IMR-90 (cell line): ENCODE results near the gene BRF1. TPM values are rescaled to one million over a fixed set of nuclear protein-coding genes. Genes with fewer than 3 reads are reported as not detected.
A peak's percentile ranks its signal among the peaks of the same experiment; 100 is the strongest.

Source experiments
- ATAC-seq: fragments of 200-7000 bp; cut with Tn5 transposase; 2 replicates; pipeline ENCODE4 v1.9.1; 2020; ENCODE audit warnings: low read depth, mild to moderate bottlenecking, moderate library complexity
- BruUV-seq: library from RNA; stranded (reverse); fragments of 400-500 nt; replicated peaks from 2 replicates; lab custom pipeline; 2021; lab: Mats Ljungman, UMichigan
- CTCF ChIA-PET: fragments of 300-600 bp; formaldehyde crosslinking; extraction: SDS; loops from one replicate; lab custom pipeline; 2021; ENCODE audit warnings: antibody characterized with exemption; lab: Yijun Ruan, JAX
- POLR2A ChIA-PET: fragments of 300-600 bp; sonication (Branson Sonifier 250); formaldehyde crosslinking; loops from one replicate; lab custom pipeline; 2022; ENCODE audit warnings: antibody characterized with exemption; ENCODE audit not compliant: unreplicated experiment; lab: Charles Lee
- DNase-seq: peaks from one replicate; pipeline ENCODE4 v3.0.0; 2013
- H2AFZ ChIP-seq: replicated peaks from 2 replicates; pipeline ENCODE3; 2013; ENCODE audit warnings: low read length, mild to moderate bottlenecking; ENCODE audit not compliant: poor library complexity
- H2AK5ac ChIP-seq: 2 replicates; pipeline ENCODE4 v1.6.1; 2013; ENCODE audit warnings: low read depth, low read length, inconsistent platforms
- H2AK9ac ChIP-seq: replicated peaks from 2 replicates; pipeline ENCODE3; 2013; ENCODE audit warnings: mild to moderate bottlenecking, low read depth, low read length, moderate library complexity; ENCODE audit not compliant: poor library complexity
- H2BK120ac ChIP-seq: 2 replicates; pipeline ENCODE4 v1.6.1; 2013; ENCODE audit warnings: low read depth, low read length, inconsistent platforms
- H2BK15ac ChIP-seq: 3 replicates; pipeline ENCODE4 v1.6.1; 2013; ENCODE audit warnings: low read depth, low read length, inconsistent platforms
- H2BK20ac ChIP-seq: 2 replicates; pipeline ENCODE4 v1.6.1; 2013; ENCODE audit warnings: low read depth, mild to moderate bottlenecking, inconsistent platforms, low read length, moderate library complexity
- H2BK5ac ChIP-seq: 2 replicates; pipeline ENCODE4 v1.6.1; 2013; ENCODE audit warnings: mild to moderate bottlenecking, low read depth, low read length, inconsistent platforms; ENCODE audit not compliant: poor library complexity, severe bottlenecking
- H3K14ac ChIP-seq: replicated peaks from 2 replicates; pipeline ENCODE4 v1.6.1; 2013; ENCODE audit warnings: low read depth, low read length, inconsistent platforms
- H3K18ac ChIP-seq: 2 replicates; pipeline ENCODE4 v1.6.1; 2013; ENCODE audit warnings: low read depth, low read length, control low read depth
- H3K23ac ChIP-seq: 2 replicates; pipeline ENCODE4 v1.6.1; 2013; ENCODE audit warnings: low read depth, low read length, inconsistent platforms
- H3K27ac ChIP-seq: 2 replicates; pipeline ENCODE4 v1.5.1; 2013; ENCODE audit warnings: mild to moderate bottlenecking, control low read depth, low read length; ENCODE audit not compliant: insufficient read depth
- H3K27me3 ChIP-seq: 2 replicates; pipeline ENCODE4 v1.6.1; 2013; ENCODE audit warnings: low read length; ENCODE audit not compliant: control insufficient read depth, insufficient read depth
- H3K36me3 ChIP-seq: 2 replicates; pipeline ENCODE4 v1.6.1; 2013; ENCODE audit warnings: low read length, mixed read lengths; ENCODE audit not compliant: control insufficient read depth, insufficient read depth
- H3K4ac ChIP-seq: 2 replicates; pipeline ENCODE4 v1.6.1; 2013; ENCODE audit warnings: low read depth, low read length, inconsistent platforms
- H3K4me1 ChIP-seq: 2 replicates; pipeline ENCODE4 v1.6.1; 2013; ENCODE audit warnings: low read length, mixed read lengths; ENCODE audit not compliant: control insufficient read depth, insufficient read depth
- H3K4me2 ChIP-seq: 2 replicates; pipeline ENCODE4 v1.6.1; 2013; ENCODE audit warnings: low read depth, mild to moderate bottlenecking, control low read depth, low read length, moderate library complexity
- H3K4me3 ChIP-seq: 2 replicates; pipeline ENCODE4 v1.5.1; 2013; ENCODE audit warnings: low read depth, mild to moderate bottlenecking, control low read depth, low read length, moderate library complexity; ENCODE audit not compliant: insufficient read depth
- H3K56ac ChIP-seq: 2 replicates; pipeline ENCODE4 v1.6.1; 2013; ENCODE audit warnings: low read length, inconsistent platforms; ENCODE audit not compliant: insufficient read depth; ENCODE audit errors: extremely low read depth
- H3K79me1 ChIP-seq, 2 experiments: 2 replicates each; pipeline ENCODE4 v1.6.1; 2013; ENCODE audit warnings: low read length in 2 of 2, inconsistent platforms in 1 of 2, low read depth in 1 of 2
- H3K9ac ChIP-seq: 2 replicates; pipeline ENCODE4 v1.6.1; 2013; ENCODE audit warnings: low read depth, low read length, control low read depth
- H3K9me1 ChIP-seq: 2 replicates; pipeline ENCODE4 v1.6.1; 2013; ENCODE audit warnings: low read length, inconsistent platforms; ENCODE audit not compliant: insufficient read depth
- H3K9me3 ChIP-seq: 2 replicates; pipeline ENCODE4 v1.6.1; 2013; ENCODE audit warnings: low read length; ENCODE audit not compliant: control insufficient read depth, insufficient read depth
- H4K20me1 ChIP-seq: 2 replicates; pipeline ENCODE4 v1.6.1; 2013; ENCODE audit warnings: low read length, inconsistent platforms; ENCODE audit not compliant: insufficient read depth
- H4K5ac ChIP-seq: 2 replicates; pipeline ENCODE4 v1.6.1; 2013; ENCODE audit warnings: mild to moderate bottlenecking, low read depth, low read length, control low read depth
- H4K8ac ChIP-seq, 2 experiments: 2 replicates each; pipeline ENCODE4 v1.6.1; 2013; ENCODE audit warnings: low read depth in 2 of 2, low read length in 2 of 2, control low read depth in 1 of 2, inconsistent platforms in 1 of 2
- H4K91ac ChIP-seq: 2 replicates; pipeline ENCODE4 v1.6.1; 2013; ENCODE audit warnings: low read depth, low read length, inconsistent platforms; ENCODE audit not compliant: insufficient read depth
- BHLHE40 ChIP-seq: fragments of 150-350 bp; IDR thresholded peaks from 2 replicates; pipeline ENCODE4 v1.6.1; 2016; ENCODE audit warnings: mild to moderate bottlenecking, low read depth, low read length
- CEBPB ChIP-seq: IDR thresholded peaks from 2 replicates; pipeline ENCODE4 v1.6.1; 2012; ENCODE audit warnings: low read depth, low read length, improper control_type of control experiment
- CHD1 ChIP-seq: IDR thresholded peaks from 2 replicates; pipeline ENCODE4 v1.6.1; 2012; ENCODE audit warnings: low read depth, low read length, improper control_type of control experiment
- CTCF ChIP-seq: conservative IDR thresholded peaks from 2 replicates; pipeline ENCODE4 v1.5.1; 2012; ENCODE audit warnings: mild to moderate bottlenecking, low read depth, low read length, improper control_type of control experiment
- ELK1 ChIP-seq: fragments of 150-350 bp; IDR thresholded peaks from 2 replicates; pipeline ENCODE4 v1.6.1; 2016; ENCODE audit warnings: low read depth, mild to moderate bottlenecking, low read length, moderate library complexity, borderline replicate concordance
- FOS ChIP-seq: fragments of 150-350 bp; IDR thresholded peaks from 2 replicates; pipeline ENCODE4 v1.6.1; 2016; ENCODE audit warnings: low read depth, low read length
- MAFK ChIP-seq: IDR thresholded peaks from 2 replicates; pipeline ENCODE4 v1.6.1; 2012; ENCODE audit warnings: low read depth, low read length, improper control_type of control experiment
- MAZ ChIP-seq: IDR thresholded peaks from 2 replicates; pipeline ENCODE4 v1.6.1; 2012; ENCODE audit warnings: low read depth, mild to moderate bottlenecking, low read length, improper control_type of control experiment, moderate library complexity, borderline replicate concordance
- MXI1 ChIP-seq: IDR thresholded peaks from 2 replicates; pipeline ENCODE4 v1.6.1; 2012; ENCODE audit warnings: low read depth, mild to moderate bottlenecking, low read length, moderate library complexity, borderline replicate concordance
- NFE2L2 ChIP-seq: fragments of 150-350 bp; IDR thresholded peaks from 2 replicates; pipeline ENCODE4 v1.6.1; 2016; ENCODE audit warnings: low read depth, mild to moderate bottlenecking, low read length
- POLR2A ChIP-seq: IDR thresholded peaks from 2 replicates; pipeline ENCODE4 v1.6.1; 2012; ENCODE audit warnings: mild to moderate bottlenecking, low read depth, low read length
- RAD21 ChIP-seq: IDR thresholded peaks from 2 replicates; pipeline ENCODE4 v1.6.1; 2012; ENCODE audit warnings: low read length, improper control_type of control experiment
- RCOR1 ChIP-seq: IDR thresholded peaks from 2 replicates; pipeline ENCODE4 v1.6.1; 2012; ENCODE audit warnings: mild to moderate bottlenecking, low read length, improper control_type of control experiment; ENCODE audit not compliant: insufficient replicate concordance
- RFX5 ChIP-seq: IDR thresholded peaks from 2 replicates; pipeline ENCODE4 v1.8.0; 2012; ENCODE audit warnings: low read depth, mild to moderate bottlenecking, low read length, moderate library complexity
- SMC3 ChIP-seq: fragments of 150-350 bp; IDR thresholded peaks from 2 replicates; pipeline ENCODE4 v1.6.1; 2016; ENCODE audit warnings: low read depth, mild to moderate bottlenecking, antibody characterized with exemption, low read length, moderate library complexity
- USF2 ChIP-seq: fragments of 150-350 bp; IDR thresholded peaks from 2 replicates; pipeline ENCODE4 v1.6.1; 2017; ENCODE audit warnings: mild to moderate bottlenecking, antibody characterized with exemption, low read length, low read depth
- WGBS, 2 experiments: methylation state at CpG; one replicate each; pipeline versions ENCODE4 v1.1.5 to v1.1.7; 2013; ENCODE audit warnings: missing lambda C conversion rate in 2 of 2; ENCODE audit not compliant: insufficient read length in 1 of 2; ENCODE audit errors: extremely low coverage in 2 of 2; 5-methylcytosine and 5-hydroxymethylcytosine counted together
- dilution Hi-C: fragments of 300-500 bp; cut with HindIII; formaldehyde crosslinking; loops from one replicate; pipeline ENCODE4 v1.14.3; 2018; ENCODE audit warnings: low sequenced_read_pairs; ENCODE audit not compliant: unreplicated experiment
- in situ Hi-C: fragments of 300-500 bp; cut with MboI; formaldehyde crosslinking; loops from 3 replicates; pipeline ENCODE4 v1.14.3; 2019; ENCODE audit warnings: low sequenced_read_pairs, inconsistent platforms, mixed read lengths
- intact Hi-C: fragments of 100-400 bp; cut with micrococcal nuclease; formaldehyde crosslinking; loops from 2 replicates; pipeline ENCODE4 v1.10.0; 2022
- polyA plus RNA-seq, 3 experiments: library from polyadenylated mRNA; depleted of rRNA; stranded (reverse); fragments of >200 nt; gene quantifications; 2 replicates each; pipeline ENCODE4 v1.2.3, GENCODE V29; 2012; ENCODE audit warnings: low replicate concordance in 1 of 3
- total RNA-seq: library from RNA; depleted of rRNA; stranded (reverse); fragments of >200 nt; gene quantifications from 2 replicates; pipeline ENCODE4 v1.2.3, GENCODE V29; 2012

The BRF1 gene
- total and polyA plus RNA-seq, 2 of the 4 experiments (the other 2 are of a cell fraction), result 12.4 to 16.7 TPM

- peaks cover 9 to 48% of the 10 kb centered on the region in 2 experiments; a peak in 3 of 4 replicates for H3K79me1 ChIP-seq
- 0 out of 2 replicates have a peak, but pooled peaks cover 3% of the 10 kb centered on the region for H3K9me1 ChIP-seq
- no peak overlapping the region for H4K5ac ChIP-seq
- no peak overlapping the region for H3K4me3 ChIP-seq
- peaks cover 8% of the 10 kb centered on the region for H3K36me3 ChIP-seq
- H2BK15ac ChIP-seq, result no peak overlapping the region
- H4K20me1 ChIP-seq, result peaks cover 49% of the 10 kb centered on the region
- H3K9me3 ChIP-seq, result no peaks in the 10 kb centered on the region
- H4K91ac ChIP-seq, result no peak overlapping the region
- H2AFZ ChIP-seq, result peak overlapping the region; percentile 21
- H3K27me3 ChIP-seq, result no peaks in the 10 kb centered on the region
- H3K9ac ChIP-seq, result no peak overlapping the region
- no peak overlapping the region for H2BK5ac ChIP-seq
- H2BK120ac ChIP-seq, result no peak overlapping the region
- no peak overlapping the region for H2BK20ac ChIP-seq
- dilution Hi-C loops, result no loop called here
- no TSS peak for BruUV-seq
- ATAC-seq (no peak), DNase-seq (no peak)
- H3K27ac ChIP-seq, result no peak overlapping the region
- no peak overlapping the region for H2AK9ac ChIP-seq
- H3K14ac ChIP-seq, result no peak overlapping the region
- H4K8ac ChIP-seq, result no peak overlapping the region
- POLR2A ChIA-PET, result no interaction called here
- H3K4me1 ChIP-seq, result no peaks in the 10 kb centered on the region
- H3K4ac ChIP-seq, result no peak overlapping the region
- intact Hi-C loops, result no loop called here
- no peak overlapping the region for H2AK5ac ChIP-seq
- H3K18ac ChIP-seq, result no peak overlapping the region
- no peak overlapping the region for H3K56ac ChIP-seq
- CTCF ChIA-PET, result no interaction called here
- no peak overlapping the region for H3K4me2 ChIP-seq
- no peak overlapping the region for H3K23ac ChIP-seq
- in situ Hi-C loops, result no loop called here
- TF ChIP-seq MAZ, result no peak
- TF ChIP-seq RAD21, result no peak
- no peak for TF ChIP-seq CHD1
- no peak for TF ChIP-seq NFE2L2
- TF ChIP-seq CTCF, result no peak
- no peak for TF ChIP-seq MAFK
- no peak for TF ChIP-seq MXI1
- TF ChIP-seq POLR2A, result no peak
- TF ChIP-seq RFX5, result no peak
- TF ChIP-seq BHLHE40, result no peak
- no peak for TF ChIP-seq RCOR1
- TF ChIP-seq FOS, result no peak
- TF ChIP-seq USF2, result no peak
- no peak for TF ChIP-seq SMC3
- no peak for TF ChIP-seq CEBPB
- TF ChIP-seq ELK1, result no peak
- 93% methylated on average over 3 of the region's 9 CpGs; no CpG with 5 or more reads in 1 of the 2 experiments for WGBS, 2 experiments
These were observed 14.0 kb downstream of the BRF1 start for GRCh38 chr14:105286759-105287144.
